PFSK-1 (cell line): Measurements from ENCODE around the gene ARHGEF10L.

Experiments
- POLR2AphosphoS5 ChIP-seq: IDR thresholded peaks from 2 replicates; pipeline ENCODE4 v1.6.1; 2012; ENCODE audit warnings: low read depth, mild to moderate bottlenecking, control low read depth, low read length, moderate library complexity
- SIN3A ChIP-seq: IDR thresholded peaks from 2 replicates; pipeline ENCODE4 v1.6.1; 2012; ENCODE audit warnings: mild to moderate bottlenecking, low read length, moderate library complexity, borderline replicate concordance; ENCODE audit not compliant: insufficient read depth
- TAF1 ChIP-seq: IDR thresholded peaks from 2 replicates; pipeline ENCODE4 v1.6.1; 2012; ENCODE audit warnings: low read length, control low read depth, borderline replicate concordance; ENCODE audit not compliant: insufficient read depth

- TF ChIP-seq SIN3A, result no peak
- no peak for TF ChIP-seq POLR2AphosphoS5
- TF ChIP-seq TAF1, result no peak
Observed at GRCh38 chr1:17743008-17743647, 203.6 kb downstream of the ARHGEF10L start.
